MCF 10A (cell line): ENCODE data around the gene RHOT2. TPM values are rescaled to one million over a fixed set of nuclear protein-coding genes. Genes with fewer than 3 reads are reported as not detected.
A peak's percentile ranks its signal among the peaks of the same experiment; 100 is the strongest.

Experiments used
- BruUV-seq: library from RNA; stranded (reverse); fragments of 400-500 nt; replicated peaks from 2 replicates; lab custom pipeline; 2021; lab: Mats Ljungman, UMichigan
- CTCF ChIA-PET: fragments of 300-600 bp; sonication (Branson Sonifier 250); formaldehyde crosslinking; extraction: SDS; loops from one replicate; lab custom pipeline; 2021; ENCODE audit warnings: antibody characterized with exemption, inconsistent platforms; lab: Yijun Ruan, JAX
- POLR2A ChIA-PET: fragments of 300-600, 350-650 bp; sonication (Branson Sonifier 250); formaldehyde crosslinking; extraction: SDS; loops from one replicate; lab custom pipeline; 2020; ENCODE audit warnings: antibody characterized with exemption, inconsistent platforms; lab: Yijun Ruan, JAX
- DNase-seq: peaks from one replicate; pipeline ENCODE4 v3.0.0-alpha.2; 2018; ENCODE audit not compliant: unreplicated experiment
- H3K27ac Mint-ChIP-seq: one replicate; pipeline ENCODE4 v1.8.0; 2022; ENCODE audit warnings: mild to moderate bottlenecking, low read depth, mixed read lengths; ENCODE audit not compliant: unreplicated experiment
- H3K27me3 Mint-ChIP-seq: one replicate; pipeline ENCODE4 v1.8.0; 2022; ENCODE audit warnings: mixed read lengths; ENCODE audit not compliant: insufficient read depth, unreplicated experiment
- H3K36me3 Mint-ChIP-seq: one replicate; pipeline ENCODE4 v1.8.0; 2022; ENCODE audit warnings: mild to moderate bottlenecking, moderate library complexity, mixed read lengths; ENCODE audit not compliant: insufficient read depth, unreplicated experiment
- H3K4me1 Mint-ChIP-seq: one replicate; pipeline ENCODE4 v1.8.0; 2022; ENCODE audit warnings: mixed read lengths; ENCODE audit not compliant: insufficient read depth, unreplicated experiment
- H3K4me3 Mint-ChIP-seq: one replicate; pipeline ENCODE4 v1.8.0; 2022; ENCODE audit warnings: mild to moderate bottlenecking, moderate library complexity, mixed read lengths; ENCODE audit not compliant: unreplicated experiment
- H3K9me3 Mint-ChIP-seq: one replicate; pipeline ENCODE4 v1.8.0; 2022; ENCODE audit warnings: mixed read lengths; ENCODE audit not compliant: unreplicated experiment
- CTCF ChIP-seq: fragments of 200-600 bp; IDR thresholded peaks from one replicate; pipeline ENCODE4 v1.8.0; 2022; ENCODE audit warnings: antibody characterized with exemption, mild to moderate bottlenecking; ENCODE audit not compliant: unreplicated experiment
- intact Hi-C: fragments of 100-400 bp; cut with micrococcal nuclease; formaldehyde crosslinking; loops from 2 replicates; pipeline ENCODE4 v1.14.1; 2022
- total RNA-seq: library from RNA; stranded (reverse); gene quantifications from 2 replicates; pipeline ENCODE4 v1.2.3, GENCODE V29; 2022

RHOT2 gene
- total RNA-seq, 1 experiment from 2014 or later = 118 TPM

- peaks cover 53% of the 10 kb centered on the region for H3K36me3 Mint-ChIP-seq
- TF ChIP-seq CTCF = no peak
- peak; percentile 61 for DNase-seq
- POLR2A ChIA-PET = interaction anchor here (0.6 to 3.9 kb wide), 20 partner anchors 9 to 154 kb away, joined by 3 to 32 read pairs (median 6); partner anchors contain the start of genes ANTKMT, CAPN15, CCDC78 and FBXL16
- BruUV-seq = no TSS peak
- intact Hi-C loops = no loop called here
- H3K4me1 Mint-ChIP-seq = peaks cover 6% of the 10 kb centered on the region
- H3K4me3 Mint-ChIP-seq = peak overlapping the region; percentile 76
- peak overlapping the region; percentile 57 for H3K27ac Mint-ChIP-seq
- CTCF ChIA-PET = interaction anchor here (0.6 to 1.8 kb wide), 4 partner anchors 13 to 103 kb away, joined by 3 to 9 read pairs (median 4); partner anchors contain the start of gene RHOT2
- no peaks in the 10 kb centered on the region for H3K9me3 Mint-ChIP-seq
- H3K27me3 Mint-ChIP-seq = no peaks in the 10 kb centered on the region
These were observed 13.2 kb downstream of the RHOT2 start for GRCh38 chr16:680967-681745.

- Mint-ChIP-seq H3K27me3 (no peaks in the 10 kb centered on the region), H3K27ac (peak overlapping the region; percentile 57), H3K4me3 (peak overlapping the region; percentile 76), H3K36me3 (peaks cover 59% of the 10 kb centered on the region), H3K9me3 (no peaks in the 10 kb centered on the region), H3K4me1 (peaks cover 6% of the 10 kb centered on the region)
- intact Hi-C loops = no loop called here
- no peak for TF ChIP-seq CTCF
- POLR2A ChIA-PET = interaction anchor here (0.6 to 3.9 kb wide), 18 partner anchors 8 to 155 kb away, joined by 3 to 32 read pairs (median 7); partner anchors contain the start of genes ANTKMT, CAPN15, CCDC78 and FBXL16
- CTCF ChIA-PET = interaction anchor here (1.0 to 1.8 kb wide), 3 partner anchors 14 to 31 kb away, joined by 4 to 9 read pairs (median 5); partner anchors contain the start of gene RHOT2
- peak; percentile 42 for DNase-seq
- TSS peak; percentile 76 for BruUV-seq
These were observed 14.0 kb downstream of the RHOT2 start for GRCh38 chr16:681746-682427.

- ChIA-PET POLR2A (interaction anchor here (0.7 to 2.9 kb wide), 11 partner anchors 7 to 155 kb away, joined by 3 to 32 read pairs (median 6); partner anchors contain the start of genes ANTKMT, CAPN15 and WDR24), CTCF (interaction anchor here (0.6 to 1.8 kb wide), 3 partner anchors 15 to 30 kb away, joined by 3 to 9 read pairs (median 5); partner anchors contain the start of gene RHOT2)
- no peaks in the 10 kb centered on the region for H3K27me3 Mint-ChIP-seq
- no peaks in the 10 kb centered on the region for H3K9me3 Mint-ChIP-seq
- peak overlapping the region; percentile 76 for H3K4me3 Mint-ChIP-seq
- peaks cover 59% of the 10 kb centered on the region for H3K36me3 Mint-ChIP-seq
- peaks cover 6% of the 10 kb centered on the region for H3K4me1 Mint-ChIP-seq
- no peak for TF ChIP-seq CTCF
- intact Hi-C loops = no loop called here
- DNase-seq = no peak
- H3K27ac Mint-ChIP-seq = no peak overlapping the region
- no TSS peak for BruUV-seq
These were observed 14.8 kb downstream of the RHOT2 start for GRCh38 chr16:682493-683395.
